Stimulated activated CD8-positive, alpha-beta memory T cell treated with anti-CD3 and anti-CD28 coated beads, Interleukin-7, amount 100 ng/mL, for 1 hour (primary cell): Measurements from ENCODE around the gene MPHOSPH10.
"Not testable (repeated sequence)": the region's sequence is repeated elsewhere in the genome, so short reads cannot be mapped to it uniquely, and the experiment has no call there.

Source experiments
- DNase-seq, 2 donors: peaks; one replicate each; pipeline ENCODE4 v3.0.0-alpha.2; 2020; ENCODE audit warnings: low read depth in 2 of 2

Gene MPHOSPH10

DNA sequence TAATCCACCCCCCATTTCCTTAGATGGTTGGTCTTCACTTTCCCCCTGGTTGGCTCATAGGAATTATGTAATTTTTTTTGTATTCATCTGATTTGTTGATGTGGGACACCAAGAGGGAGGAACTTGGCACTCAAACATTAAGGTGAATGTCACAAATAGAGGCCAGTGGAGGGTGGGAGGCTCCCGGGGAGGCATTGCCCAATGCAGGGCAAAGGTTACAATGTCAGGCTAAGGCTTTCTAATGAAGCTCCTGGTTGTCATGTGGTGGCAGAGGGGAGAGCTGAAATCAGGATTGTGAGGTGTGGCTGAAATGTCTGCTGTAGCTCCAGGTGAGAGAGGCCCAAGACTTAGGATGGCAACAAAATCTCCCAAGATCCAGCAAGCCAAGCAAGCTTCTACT lies 42.7 kb downstream of the MPHOSPH10 start:
- no peak for DNase-seq

GRCh38 chr2:71174207-71174606 lies 43.8 kb downstream of the MPHOSPH10 start:
- DNase-seq, result no peak

DNA sequence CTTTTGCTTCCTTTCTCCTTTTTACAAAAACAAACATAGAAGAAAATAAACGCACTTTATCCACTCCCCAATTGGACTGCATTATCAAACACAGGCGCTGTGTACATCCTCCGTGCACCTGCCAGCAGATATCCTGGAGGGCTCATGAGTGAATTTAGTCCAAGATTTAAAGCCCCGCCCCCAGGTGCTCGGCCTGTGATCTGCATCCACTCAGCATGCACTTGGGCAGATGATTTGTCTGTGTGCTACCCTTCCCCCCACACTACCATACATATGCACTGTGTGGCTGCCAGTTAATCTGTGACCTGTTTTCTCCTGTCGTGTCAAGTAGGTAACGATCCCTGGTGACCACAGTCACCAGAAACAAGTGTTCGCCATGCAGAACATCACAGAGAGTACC lies 48.4 kb downstream of the MPHOSPH10 start:
- DNase-seq, result not testable (repeated sequence)

DNA sequence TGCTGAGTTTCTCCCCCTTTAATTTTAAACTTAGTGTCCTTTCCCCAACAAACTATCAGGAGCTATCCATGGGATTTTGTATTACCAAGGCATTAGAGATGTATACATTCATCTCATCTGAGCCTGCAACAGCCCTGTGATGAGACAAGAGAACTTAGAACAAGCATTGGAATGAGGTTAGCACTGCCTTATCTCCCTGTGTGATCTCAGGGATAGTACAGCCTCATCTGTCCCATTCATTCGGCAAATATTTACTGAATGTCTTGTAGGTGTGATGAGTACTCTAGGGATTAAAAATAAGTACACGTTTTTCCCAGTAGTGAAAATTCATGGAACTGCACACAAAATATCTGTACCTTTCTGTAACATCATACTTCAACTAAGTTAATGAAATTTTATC lies 50.9 kb downstream of the MPHOSPH10 start:
- DNase-seq, result no peak

DNA sequence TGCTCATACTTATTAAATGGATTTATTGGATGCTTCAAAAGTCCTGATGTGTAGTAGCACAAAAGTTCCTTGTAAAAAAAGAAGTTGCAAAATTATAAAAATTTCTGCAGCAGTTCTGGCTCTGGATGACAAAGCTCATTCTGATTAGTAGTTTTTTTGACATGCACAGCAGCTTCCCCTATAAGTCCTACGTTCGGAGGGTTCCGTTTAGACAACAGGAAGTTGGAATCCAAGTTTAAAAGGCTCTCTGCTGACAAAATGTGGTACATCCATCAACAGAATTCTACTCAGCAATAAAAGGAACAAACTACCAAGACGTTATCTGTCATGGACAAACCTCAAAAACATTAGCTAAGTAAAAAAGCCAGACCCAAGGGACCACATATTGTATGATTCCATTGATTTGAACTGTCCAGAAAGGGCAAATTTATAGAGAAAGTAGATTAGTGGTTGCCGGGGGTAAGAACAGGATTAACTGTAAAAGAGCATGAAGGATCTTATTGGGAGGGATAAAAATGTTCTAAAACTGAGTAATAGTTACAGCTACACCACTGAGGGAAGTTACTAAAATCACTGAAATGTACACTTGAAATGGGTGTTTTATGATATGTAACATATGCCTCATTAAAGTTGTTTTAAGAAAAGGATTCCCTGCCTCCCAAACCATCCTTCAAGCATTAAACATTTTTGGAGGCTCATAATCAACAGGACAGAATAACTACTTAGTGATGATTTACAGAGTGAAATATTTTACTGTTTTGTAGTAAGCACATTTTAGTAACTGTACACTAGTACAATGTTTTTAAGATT lies 53.1 kb downstream of the MPHOSPH10 start:
- DNase-seq, result not testable (repeated sequence)

GRCh38 chr2:71186973-71187372 lies 56.5 kb downstream of the MPHOSPH10 start:
- DNase-seq, result no peak

GRCh38 chr2:71187589-71187988 lies 57.2 kb downstream of the MPHOSPH10 start:
- DNase-seq, result no peak

DNA sequence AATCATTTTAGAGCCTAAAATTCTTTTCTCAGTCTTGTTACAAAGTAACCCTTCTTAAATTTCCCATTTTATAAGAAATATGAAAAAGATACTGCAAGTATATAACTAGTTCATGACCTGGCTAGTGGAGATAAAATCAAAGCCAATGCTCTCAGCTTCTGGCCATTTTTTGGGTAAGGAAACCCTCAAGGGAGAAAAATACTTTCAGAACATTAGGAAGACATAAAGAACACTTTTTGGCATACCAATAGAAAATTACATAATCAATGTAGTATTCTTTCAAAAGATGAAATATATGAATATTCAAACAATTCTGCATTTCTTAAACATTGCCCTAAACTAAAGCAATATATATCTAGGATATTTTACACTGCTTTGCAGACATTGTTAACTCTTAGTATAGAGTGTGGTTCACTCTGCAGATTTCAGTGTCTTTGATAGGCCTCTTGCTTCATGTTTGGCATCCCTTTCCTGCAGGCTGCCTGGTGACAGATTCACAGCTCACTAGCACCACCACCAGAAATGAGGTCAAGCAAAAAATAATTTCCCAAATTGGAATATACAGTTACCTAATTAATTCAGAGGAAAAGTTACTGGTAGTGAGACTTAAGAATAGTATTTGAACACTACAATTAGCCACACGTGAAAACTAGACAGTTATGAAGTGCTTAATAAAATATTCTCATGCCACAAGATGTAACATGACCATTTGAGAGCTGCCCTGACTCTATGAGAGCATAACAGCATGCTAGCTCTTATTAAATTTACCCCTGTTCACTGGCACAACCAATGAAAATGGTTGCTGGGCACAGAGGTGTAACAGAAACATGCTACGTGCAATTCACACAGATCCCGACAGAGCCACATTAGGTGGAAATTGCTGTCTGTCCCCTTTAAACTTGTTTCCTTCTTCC lies 60.5 kb downstream of the MPHOSPH10 start:
- no peak for DNase-seq

DNA sequence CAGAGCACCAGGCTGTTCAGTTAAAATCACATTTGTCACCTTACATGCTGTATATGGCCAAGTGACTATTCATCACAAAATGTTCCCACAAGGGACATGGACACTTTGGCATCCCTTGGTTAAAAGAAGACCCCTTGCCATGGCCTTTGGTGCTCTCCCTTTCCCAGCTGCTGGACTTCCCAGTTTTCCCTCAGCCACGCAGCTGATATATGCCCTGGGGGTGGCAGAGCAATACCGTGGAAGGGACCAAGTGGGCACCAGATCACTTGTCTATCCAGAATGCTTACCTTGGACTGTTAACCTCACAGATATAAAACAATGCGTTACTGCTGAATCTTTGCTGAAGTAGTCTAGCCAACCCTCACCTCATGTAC lies 61.1 kb downstream of the MPHOSPH10 start:
- DNase-seq, result no peak
